ENCODE data around the gene TBCD. TPM values are rescaled to one million over a fixed set of nuclear protein-coding genes. Genes with fewer than 3 reads are reported as not detected.

TBCD gene
- total RNA-seq, 1 experiment from 2014 or later = 129 TPM

DNA sequence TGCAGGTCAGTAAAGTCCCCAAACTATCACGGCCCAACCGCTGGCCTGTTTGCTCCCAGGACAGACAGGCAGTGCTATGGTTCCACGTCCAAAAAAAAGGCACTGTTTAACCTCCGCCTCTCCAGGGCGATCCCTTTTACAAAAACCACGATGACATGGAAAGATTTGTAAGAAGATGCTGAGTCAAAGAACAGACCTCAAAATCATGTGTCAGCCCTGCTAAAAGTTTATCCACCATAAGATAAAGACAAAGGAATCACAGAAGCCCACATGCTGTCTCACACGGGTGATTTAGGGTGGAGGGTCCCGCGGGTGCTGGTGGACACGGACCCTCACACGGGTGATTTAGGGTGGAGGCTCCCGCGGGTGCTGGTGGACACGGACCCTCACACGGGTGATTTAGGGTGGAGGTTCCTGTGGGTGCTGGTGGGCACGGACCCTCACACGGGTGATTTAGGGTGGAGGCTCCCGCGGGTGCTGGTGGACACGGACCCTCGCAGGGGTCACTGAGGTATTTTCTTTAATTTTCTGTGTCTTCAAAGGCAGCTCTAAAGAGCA, 210.4 kb downstream of the TBCD start:
- TF ChIP-seq, protein P1, sequence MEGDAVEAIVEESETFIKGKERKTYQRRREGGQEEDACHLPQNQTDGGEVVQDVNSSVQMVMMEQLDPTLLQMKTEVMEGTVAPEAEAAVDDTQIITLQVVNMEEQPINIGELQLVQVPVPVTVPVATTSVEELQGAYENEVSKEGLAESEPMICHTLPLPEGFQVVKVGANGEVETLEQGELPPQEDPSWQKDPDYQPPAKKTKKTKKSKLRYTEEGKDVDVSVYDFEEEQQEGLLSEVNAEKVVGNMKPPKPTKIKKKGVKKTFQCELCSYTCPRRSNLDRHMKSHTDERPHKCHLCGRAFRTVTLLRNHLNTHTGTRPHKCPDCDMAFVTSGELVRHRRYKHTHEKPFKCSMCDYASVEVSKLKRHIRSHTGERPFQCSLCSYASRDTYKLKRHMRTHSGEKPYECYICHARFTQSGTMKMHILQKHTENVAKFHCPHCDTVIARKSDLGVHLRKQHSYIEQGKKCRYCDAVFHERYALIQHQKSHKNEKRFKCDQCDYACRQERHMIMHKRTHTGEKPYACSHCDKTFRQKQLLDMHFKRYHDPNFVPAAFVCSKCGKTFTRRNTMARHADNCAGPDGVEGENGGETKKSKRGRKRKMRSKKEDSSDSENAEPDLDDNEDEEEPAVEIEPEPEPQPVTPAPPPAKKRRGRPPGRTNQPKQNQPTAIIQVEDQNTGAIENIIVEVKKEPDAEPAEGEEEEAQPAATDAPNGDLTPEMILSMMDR (conservative IDR thresholded peaks at IDR 0.05) = no peak
- no peak overlapping the region for H3K9ac ChIP-seq (ENCODE audit: extremely low read depth, insufficient read length, low read length)
- H3K27ac Mint-ChIP-seq = no peak overlapping the region
- H4K91ac ChIP-seq (ENCODE audit: insufficient read length, low read depth, low read length) = no peak overlapping the region
- H3K18ac ChIP-seq (ENCODE audit: insufficient read length, low read depth, low read length) = no peak overlapping the region
- no peak overlapping the region for H2BK15ac ChIP-seq (ENCODE audit: low read depth, low read length)
- H3K27ac ChIP-seq (ENCODE audit: insufficient read length, low read depth, low read length) = no peak overlapping the region
- no peaks in the 10 kb centered on the region for H3K79me2 ChIP-seq (ENCODE audit: insufficient read depth, low read length)
- H4K8ac ChIP-seq (replicated peaks; ENCODE audit: insufficient read length, low read depth, low read length) = no peak overlapping the region
- no peaks in the 10 kb centered on the region for H3K27me3 Mint-ChIP-seq (ENCODE audit: low read depth)
- no peaks in the 10 kb centered on the region for H4K20me1 ChIP-seq (ENCODE audit: control insufficient read depth, insufficient read depth, insufficient read length)
- DNase-seq = no peak
- H3K4me2 ChIP-seq (ENCODE audit: insufficient read depth, insufficient read length, low read length) = no peak overlapping the region
- H3K4me1 Mint-ChIP-seq = peaks cover 5 to 9% of the 10 kb centered on the region in 2 experiments
- no peaks in the 10 kb centered on the region for H3K4me1 ChIP-seq (ENCODE audit: insufficient read depth, low read length)
- no peak overlapping the region for H3K23ac ChIP-seq (ENCODE audit: insufficient read length, low read depth, low read length)
- H2BK12ac ChIP-seq (ENCODE audit: insufficient read length, low read depth, low read length) = no peak overlapping the region
- no peak overlapping the region for H3T11ph ChIP-seq (ENCODE audit: low read length)
- no peaks in the 10 kb centered on the region for H3K9me3 ChIP-seq (ENCODE audit: control insufficient read depth, low read depth, low read length)
- H4K5ac ChIP-seq (ENCODE audit: insufficient read length, low read depth, low read length) = no peak overlapping the region
- no peak overlapping the region for H3K4me3 Mint-ChIP-seq
- H3K4ac ChIP-seq (ENCODE audit: low read depth, low read length) = no peak overlapping the region
- no peak overlapping the region for H2AFZ ChIP-seq (ENCODE audit: low read length)
- no CpG with 5 or more reads among the region's 21 CpGs for WGBS (ENCODE audit: extremely low coverage, insufficient read length, low lambda C conversion rate)
- H2BK20ac ChIP-seq (ENCODE audit: low read depth, low read length, poor library complexity, severe bottlenecking) = no peak overlapping the region
- H3K79me1 ChIP-seq (ENCODE audit: insufficient read depth, low read depth, low read length, poor library complexity, severe bottlenecking) = no peaks in the 10 kb centered on the region
- H3K9me3 Mint-ChIP-seq = peaks cover 4 to 11% of the 10 kb centered on the region in 2 experiments; a peak in 4 of 5 replicates
- H2AK5ac ChIP-seq (ENCODE audit: insufficient read length, low read length) = no peak overlapping the region
- no peak overlapping the region for H3K56ac ChIP-seq (ENCODE audit: insufficient read length, low read depth, low read length)
- no peaks in the 10 kb centered on the region for H3K27me3 ChIP-seq (ENCODE audit: insufficient read depth, low read length)
- H3K23me2 ChIP-seq (ENCODE audit: insufficient read length, low read depth, low read length, poor library complexity, severe bottlenecking) = peaks cover 6% of the 10 kb centered on the region
- no peak overlapping the region for H2BK120ac ChIP-seq (ENCODE audit: low read depth, low read length, poor library complexity, severe bottlenecking)
- H3K36me3 Mint-ChIP-seq (ENCODE audit: insufficient read depth in 1 of 3, low read depth in 3 of 3) = peaks cover 15 to 20% (median 16%) of the 10 kb centered on the region in 3 experiments
- H2BK5ac ChIP-seq (ENCODE audit: insufficient read length, low read length) = no peak overlapping the region
- no peak overlapping the region for H3K14ac ChIP-seq (ENCODE audit: insufficient read depth, low read length)
